Measurements from ENCODE around the gene STK39.

The STK39 gene

GRCh38 chr2:168091986-168092385, 155.4 kb downstream of the STK39 start:
- H2AFZ ChIP-seq: no peak overlapping the region
- no peaks in the 10 kb centered on the region for H3K79me2 ChIP-seq
- H3K27me3 ChIP-seq (ENCODE audit: control insufficient read depth, insufficient read depth, low read length): no peaks in the 10 kb centered on the region
- no peak for TF ChIP-seq CTCF (IDR thresholded peaks at IDR 0.05)
- H3K4me3 ChIP-seq (ENCODE audit: low read depth, low read length): no peak overlapping the region
- H3K27ac ChIP-seq: no peak overlapping the region
- H3K9me3 ChIP-seq (ENCODE audit: control insufficient read depth, low read length): no peaks in the 10 kb centered on the region
- H3K4me1 ChIP-seq: no peaks in the 10 kb centered on the region
- H3K4me2 ChIP-seq (ENCODE audit: low read length): no peak overlapping the region
- H3K9ac ChIP-seq: no peak overlapping the region
- no peaks in the 10 kb centered on the region for H3K36me3 ChIP-seq (ENCODE audit: control insufficient read depth, insufficient read depth, low read length)

- Histone ChIP-seq H3K79me2 (no peaks in the 10 kb centered on the region), H3K4me3 (ENCODE audit: low read depth, low read length) (no peak overlapping the region), H3K27ac (no peak overlapping the region), H3K4me2 (ENCODE audit: low read length) (no peak overlapping the region), H2AFZ (no peak overlapping the region), H3K36me3 (ENCODE audit: control insufficient read depth, insufficient read depth, low read length) (no peaks in the 10 kb centered on the region), H3K9ac (no peak overlapping the region), H3K4me1 (no peaks in the 10 kb centered on the region), H3K27me3 (ENCODE audit: control insufficient read depth, insufficient read depth, low read length) (no peaks in the 10 kb centered on the region), H3K9me3 (ENCODE audit: control insufficient read depth, low read length) (no peaks in the 10 kb centered on the region)
- no peak for TF ChIP-seq CTCF (IDR thresholded peaks at IDR 0.05)
Measured at GRCh38 chr2:168090366-168091135, 156.8 kb downstream of the STK39 start.

- no peaks in the 10 kb centered on the region for H3K27me3 ChIP-seq (ENCODE audit: control insufficient read depth, insufficient read depth, low read length)
- no peaks in the 10 kb centered on the region for H3K36me3 ChIP-seq (ENCODE audit: control insufficient read depth, insufficient read depth, low read length)
- no peak overlapping the region for H3K9ac ChIP-seq
- H3K9me3 ChIP-seq (ENCODE audit: control insufficient read depth, low read length): no peaks in the 10 kb centered on the region
- H3K27ac ChIP-seq: no peak overlapping the region
- no peak overlapping the region for H2AFZ ChIP-seq
- no peak for TF ChIP-seq CTCF (IDR thresholded peaks at IDR 0.05)
- H3K4me3 ChIP-seq (ENCODE audit: low read depth, low read length): no peak overlapping the region
- H3K79me2 ChIP-seq: no peaks in the 10 kb centered on the region
- H3K4me1 ChIP-seq: no peaks in the 10 kb centered on the region
- H3K4me2 ChIP-seq (ENCODE audit: low read length): no peak overlapping the region
Measured at GRCh38 chr2:168089200-168089599, 158.2 kb downstream of the STK39 start.

GRCh38 chr2:168087401-168087800, 160.0 kb downstream of the STK39 start:
- Histone ChIP-seq H3K4me3 (ENCODE audit: low read depth, low read length) (no peak overlapping the region), H3K27ac (no peak overlapping the region), H3K9me3 (ENCODE audit: control insufficient read depth, low read length) (no peaks in the 10 kb centered on the region), H3K36me3 (ENCODE audit: control insufficient read depth, insufficient read depth, low read length) (no peaks in the 10 kb centered on the region), H2AFZ (no peak overlapping the region), H3K4me1 (no peaks in the 10 kb centered on the region), H3K9ac (no peak overlapping the region), H3K4me2 (ENCODE audit: low read length) (no peak overlapping the region), H3K79me2 (no peaks in the 10 kb centered on the region), H3K27me3 (ENCODE audit: control insufficient read depth, insufficient read depth, low read length) (no peaks in the 10 kb centered on the region)
- no peak for TF ChIP-seq CTCF (IDR thresholded peaks at IDR 0.05)

- no peak overlapping the region for H2AFZ ChIP-seq
- no peaks in the 10 kb centered on the region for H3K27me3 ChIP-seq (ENCODE audit: control insufficient read depth, insufficient read depth, low read length)
- H3K36me3 ChIP-seq (ENCODE audit: control insufficient read depth, insufficient read depth, low read length): no peaks in the 10 kb centered on the region
- H3K4me2 ChIP-seq (ENCODE audit: low read length): no peak overlapping the region
- no peak overlapping the region for H3K9ac ChIP-seq
- H3K27ac ChIP-seq: no peak overlapping the region
- TF ChIP-seq CTCF (IDR thresholded peaks at IDR 0.05): no peak
- no peaks in the 10 kb centered on the region for H3K9me3 ChIP-seq (ENCODE audit: control insufficient read depth, low read length)
- no peaks in the 10 kb centered on the region for H3K4me1 ChIP-seq
- H3K4me3 ChIP-seq (ENCODE audit: low read depth, low read length): no peak overlapping the region
- no peaks in the 10 kb centered on the region for H3K79me2 ChIP-seq
Measured at GRCh38 chr2:168086851-168087250, 160.5 kb downstream of the STK39 start.

Data from parathyroid adenoma (tissue), 2 donors.